Measurements from ENCODE around the gene IGIP.

- TF ChIP-seq CEBPB (IDR thresholded peaks at IDR 0.05) (no peak), ZBTB7A (IDR thresholded peaks at IDR 0.05; ENCODE audit: low read depth) (no peak)
- TF ChIP-seq, protein P1, sequence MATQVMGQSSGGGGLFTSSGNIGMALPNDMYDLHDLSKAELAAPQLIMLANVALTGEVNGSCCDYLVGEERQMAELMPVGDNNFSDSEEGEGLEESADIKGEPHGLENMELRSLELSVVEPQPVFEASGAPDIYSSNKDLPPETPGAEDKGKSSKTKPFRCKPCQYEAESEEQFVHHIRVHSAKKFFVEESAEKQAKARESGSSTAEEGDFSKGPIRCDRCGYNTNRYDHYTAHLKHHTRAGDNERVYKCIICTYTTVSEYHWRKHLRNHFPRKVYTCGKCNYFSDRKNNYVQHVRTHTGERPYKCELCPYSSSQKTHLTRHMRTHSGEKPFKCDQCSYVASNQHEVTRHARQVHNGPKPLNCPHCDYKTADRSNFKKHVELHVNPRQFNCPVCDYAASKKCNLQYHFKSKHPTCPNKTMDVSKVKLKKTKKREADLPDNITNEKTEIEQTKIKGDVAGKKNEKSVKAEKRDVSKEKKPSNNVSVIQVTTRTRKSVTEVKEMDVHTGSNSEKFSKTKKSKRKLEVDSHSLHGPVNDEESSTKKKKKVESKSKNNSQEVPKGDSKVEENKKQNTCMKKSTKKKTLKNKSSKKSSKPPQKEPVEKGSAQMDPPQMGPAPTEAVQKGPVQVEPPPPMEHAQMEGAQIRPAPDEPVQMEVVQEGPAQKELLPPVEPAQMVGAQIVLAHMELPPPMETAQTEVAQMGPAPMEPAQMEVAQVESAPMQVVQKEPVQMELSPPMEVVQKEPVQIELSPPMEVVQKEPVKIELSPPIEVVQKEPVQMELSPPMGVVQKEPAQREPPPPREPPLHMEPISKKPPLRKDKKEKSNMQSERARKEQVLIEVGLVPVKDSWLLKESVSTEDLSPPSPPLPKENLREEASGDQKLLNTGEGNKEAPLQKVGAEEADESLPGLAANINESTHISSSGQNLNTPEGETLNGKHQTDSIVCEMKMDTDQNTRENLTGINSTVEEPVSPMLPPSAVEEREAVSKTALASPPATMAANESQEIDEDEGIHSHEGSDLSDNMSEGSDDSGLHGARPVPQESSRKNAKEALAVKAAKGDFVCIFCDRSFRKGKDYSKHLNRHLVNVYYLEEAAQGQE (IDR thresholded peaks at IDR 0.05; ENCODE audit: low read depth): no peak
These were observed 42.1 kb upstream of the IGIP start for GRCh38 chr5:140083650-140084049.

All from Ishikawa (cell line).